ENCODE measurements around the gene WNT7B.

WNT7B gene

DNA sequence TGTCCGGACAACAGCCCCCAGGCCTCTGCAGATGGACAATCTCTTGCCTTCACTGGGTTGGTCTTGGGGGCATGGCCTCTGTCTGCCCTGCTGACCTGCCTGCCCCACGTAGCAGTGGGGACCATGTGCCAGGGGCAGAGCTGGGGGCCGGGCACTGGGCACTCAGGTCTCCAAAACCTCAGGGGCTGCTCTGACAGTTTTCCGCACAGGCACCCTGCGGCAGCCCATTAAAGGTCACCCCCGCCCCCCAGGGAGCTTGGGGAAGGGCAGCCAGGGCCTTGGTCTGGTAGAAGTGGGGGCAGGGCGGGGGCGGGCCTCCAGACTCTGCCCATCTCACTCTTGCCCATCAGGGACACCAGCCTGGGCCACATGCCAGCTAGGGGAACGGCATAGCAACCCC, 49.9 kb downstream of the WNT7B start:
- TF ChIP-seq, protein P1, sequence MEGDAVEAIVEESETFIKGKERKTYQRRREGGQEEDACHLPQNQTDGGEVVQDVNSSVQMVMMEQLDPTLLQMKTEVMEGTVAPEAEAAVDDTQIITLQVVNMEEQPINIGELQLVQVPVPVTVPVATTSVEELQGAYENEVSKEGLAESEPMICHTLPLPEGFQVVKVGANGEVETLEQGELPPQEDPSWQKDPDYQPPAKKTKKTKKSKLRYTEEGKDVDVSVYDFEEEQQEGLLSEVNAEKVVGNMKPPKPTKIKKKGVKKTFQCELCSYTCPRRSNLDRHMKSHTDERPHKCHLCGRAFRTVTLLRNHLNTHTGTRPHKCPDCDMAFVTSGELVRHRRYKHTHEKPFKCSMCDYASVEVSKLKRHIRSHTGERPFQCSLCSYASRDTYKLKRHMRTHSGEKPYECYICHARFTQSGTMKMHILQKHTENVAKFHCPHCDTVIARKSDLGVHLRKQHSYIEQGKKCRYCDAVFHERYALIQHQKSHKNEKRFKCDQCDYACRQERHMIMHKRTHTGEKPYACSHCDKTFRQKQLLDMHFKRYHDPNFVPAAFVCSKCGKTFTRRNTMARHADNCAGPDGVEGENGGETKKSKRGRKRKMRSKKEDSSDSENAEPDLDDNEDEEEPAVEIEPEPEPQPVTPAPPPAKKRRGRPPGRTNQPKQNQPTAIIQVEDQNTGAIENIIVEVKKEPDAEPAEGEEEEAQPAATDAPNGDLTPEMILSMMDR (IDR thresholded peaks at IDR 0.05; ENCODE audit: borderline replicate concordance, insufficient read depth, low read depth, low read length): no peak
- H3K4me3 ChIP-seq (ENCODE audit: low read depth, low read length): no peak overlapping the region

DNA sequence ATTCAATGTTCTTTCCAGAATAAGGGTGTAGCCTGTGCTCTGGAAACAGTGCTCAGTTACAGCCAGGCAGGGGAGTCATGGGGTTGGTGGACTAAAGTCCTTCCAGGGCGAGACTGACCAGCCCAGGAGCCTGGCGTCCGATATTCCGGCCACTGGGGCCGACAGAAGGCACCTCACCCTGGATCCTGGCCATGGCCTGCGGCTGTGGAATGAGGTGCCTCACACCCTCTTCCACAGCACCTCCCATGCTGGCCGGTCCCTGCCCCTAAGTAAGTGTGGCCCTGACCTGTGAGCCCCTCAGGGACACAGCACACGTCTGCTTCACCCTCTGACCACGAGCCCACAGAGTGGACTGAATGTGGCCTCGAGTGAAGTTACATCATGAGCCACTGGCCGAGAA, 50.5 kb downstream of the WNT7B start:
- no peak overlapping the region for H3K4me3 ChIP-seq (ENCODE audit: low read depth, low read length)
- TF ChIP-seq, protein P1 (IDR thresholded peaks at IDR 0.05; ENCODE audit: borderline replicate concordance, insufficient read depth, low read depth, low read length): no peak

DNA sequence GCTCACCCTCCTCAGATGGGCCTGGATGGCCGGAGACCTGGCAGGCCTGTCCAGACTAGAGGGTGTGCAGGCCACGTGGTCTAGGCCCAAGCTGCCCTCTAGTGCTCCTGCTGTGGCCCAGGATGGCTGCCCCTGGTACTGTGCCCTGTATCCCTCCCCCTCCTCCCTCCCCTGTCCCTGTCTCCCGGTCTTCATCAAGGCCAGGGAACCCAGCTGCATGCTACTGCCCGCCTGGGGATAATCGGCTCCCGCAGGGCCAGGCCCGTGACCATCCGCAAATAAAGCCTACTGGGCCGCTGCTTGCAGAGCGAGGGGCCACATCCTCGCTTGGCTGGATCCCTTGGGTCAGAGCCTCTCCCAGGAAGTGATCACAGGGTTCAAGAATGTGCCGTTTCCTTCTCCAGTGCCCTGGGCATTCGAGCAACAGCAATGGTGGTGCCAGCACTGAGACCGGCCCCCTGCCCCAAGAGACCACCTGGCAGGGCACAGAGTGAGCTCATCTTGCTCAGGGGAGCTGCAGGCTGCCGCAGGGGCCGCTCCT, 51.1 kb downstream of the WNT7B start:
- H3K4me3 ChIP-seq (ENCODE audit: low read depth, low read length): no peak overlapping the region
- TF ChIP-seq, protein P1 (IDR thresholded peaks at IDR 0.05; ENCODE audit: borderline replicate concordance, insufficient read depth, low read depth, low read length): no peak

DNA sequence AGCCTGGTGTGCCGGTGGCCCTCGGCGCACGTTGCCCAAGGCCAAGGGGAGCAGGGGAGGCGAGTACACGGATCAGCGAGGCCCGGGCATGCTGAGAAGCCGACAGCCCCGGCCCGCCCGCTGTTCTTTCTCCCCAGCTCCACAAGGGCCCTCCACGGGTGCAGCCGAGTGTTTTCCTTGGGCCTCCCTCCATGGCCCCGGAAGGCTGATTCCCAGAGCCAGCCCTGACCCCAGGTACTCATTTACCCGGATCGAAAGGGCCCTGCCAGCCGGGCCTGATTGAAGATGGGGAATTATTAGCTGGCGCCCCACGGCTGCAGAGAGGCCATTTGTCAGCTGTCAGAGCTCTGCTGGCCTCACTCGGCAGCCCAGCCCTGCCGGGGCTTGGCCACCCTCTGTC, 53.1 kb downstream of the WNT7B start:
- H3K4me3 ChIP-seq (ENCODE audit: low read depth, low read length): no peak overlapping the region
- TF ChIP-seq, protein P1 (IDR thresholded peaks at IDR 0.05; ENCODE audit: borderline replicate concordance, insufficient read depth, low read depth, low read length): no peak

DNA sequence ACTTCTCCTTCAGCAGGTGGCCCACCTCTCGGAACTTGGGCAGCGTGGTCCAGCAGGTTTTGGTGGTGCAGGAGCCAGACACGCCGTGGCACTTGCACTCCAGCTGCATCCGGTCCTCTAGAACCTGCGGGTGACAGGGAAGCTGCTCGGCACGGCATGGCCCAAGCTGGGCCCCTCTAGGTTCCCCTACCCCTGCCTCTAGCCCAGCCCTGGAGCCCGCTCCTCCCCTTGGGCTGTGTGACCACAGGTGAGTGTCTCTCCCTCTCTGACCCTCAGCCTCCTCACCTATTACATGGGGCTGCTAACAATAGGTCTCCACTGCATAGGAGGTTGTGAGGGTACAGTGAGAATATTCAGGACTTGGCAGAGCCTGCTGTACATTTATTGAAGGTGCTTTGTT, 53.8 kb downstream of the WNT7B start:
- H3K4me3 ChIP-seq (ENCODE audit: low read depth, low read length): no peak overlapping the region
- TF ChIP-seq, protein P1 (IDR thresholded peaks at IDR 0.05; ENCODE audit: borderline replicate concordance, insufficient read depth, low read depth, low read length): no peak

DNA sequence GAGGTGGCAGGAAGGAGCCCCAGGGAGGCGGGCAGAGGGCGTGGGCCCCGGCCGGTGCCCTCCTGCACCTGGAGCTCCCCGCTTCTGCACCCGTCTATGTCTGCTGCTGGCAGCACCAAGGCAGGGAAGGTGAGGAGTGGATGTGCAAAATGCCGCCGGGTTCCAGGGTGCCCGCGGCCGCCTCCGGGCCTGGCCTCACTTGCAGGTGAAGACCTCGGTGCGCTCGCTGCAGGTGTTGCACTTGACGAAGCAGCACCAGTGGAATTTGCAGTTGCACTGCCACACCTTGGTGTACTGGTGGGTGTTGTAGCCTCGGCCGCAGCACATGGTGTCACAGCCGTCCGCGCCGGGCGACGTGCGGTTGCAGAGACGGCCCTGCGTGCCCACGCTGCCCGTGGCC, 54.3 kb downstream of the WNT7B start:
- TF ChIP-seq, protein P1 (IDR thresholded peaks at IDR 0.05; ENCODE audit: borderline replicate concordance, insufficient read depth, low read depth, low read length): no peak
- H3K4me3 ChIP-seq (ENCODE audit: low read depth, low read length): no peak overlapping the region

DNA sequence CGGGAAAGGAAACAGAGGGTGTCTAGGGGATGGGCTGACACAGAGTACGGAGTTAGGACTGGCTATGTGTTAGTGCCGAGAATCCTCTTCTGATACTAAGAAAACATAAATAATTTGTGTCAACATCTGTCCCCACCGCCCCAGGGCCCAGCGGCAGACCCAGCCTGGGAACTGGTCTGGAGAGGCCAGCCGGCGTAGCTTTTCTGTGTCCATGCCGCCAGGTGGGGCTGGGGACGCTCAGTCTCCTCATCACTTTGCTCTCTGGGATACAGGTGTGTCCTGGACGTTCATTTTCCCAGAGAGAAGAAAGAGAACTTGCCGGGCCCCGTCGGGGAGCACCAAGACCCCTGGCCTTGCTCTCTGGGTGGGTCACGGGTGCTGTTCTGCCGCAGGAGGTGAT, 54.7 kb downstream of the WNT7B start:
- no peak overlapping the region for H3K4me3 ChIP-seq (ENCODE audit: low read depth, low read length)
- TF ChIP-seq, protein P1 (IDR thresholded peaks at IDR 0.05; ENCODE audit: borderline replicate concordance, insufficient read depth, low read depth, low read length): no peak
